ENCODE data around the gene TMEM255B.
"Not testable (repeated sequence)": the region's sequence is repeated elsewhere in the genome, so short reads cannot be mapped to it uniquely, and the experiment has no call there.

TMEM255B gene

GRCh38 chr13:113770441-113770840 lies 11.4 kb downstream of the TMEM255B start:
- DNase-seq, result no peak

DNA sequence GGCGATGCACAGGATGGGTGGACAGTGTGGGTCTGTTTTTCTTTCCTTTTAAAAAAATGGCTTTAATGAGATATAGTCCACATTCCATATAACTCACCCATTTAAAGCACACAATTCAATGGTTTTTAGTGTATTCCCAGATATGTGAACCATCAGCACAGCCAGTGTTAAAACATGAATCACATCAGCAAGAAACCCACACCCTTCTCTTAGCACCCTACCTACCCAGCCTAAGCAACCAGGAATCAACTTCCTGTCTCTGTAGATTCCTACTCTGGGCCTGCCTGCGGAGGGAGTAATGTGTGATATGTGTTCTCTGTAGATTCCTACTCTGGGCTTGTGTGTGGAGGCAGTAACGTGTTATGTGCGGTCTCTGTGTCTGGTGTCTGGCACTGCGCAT lies 11.9 kb downstream of the TMEM255B start:
- no peak for DNase-seq

GRCh38 chr13:113771709-113772331 lies 12.8 kb downstream of the TMEM255B start:
- DNase-seq, result no peak

DNA sequence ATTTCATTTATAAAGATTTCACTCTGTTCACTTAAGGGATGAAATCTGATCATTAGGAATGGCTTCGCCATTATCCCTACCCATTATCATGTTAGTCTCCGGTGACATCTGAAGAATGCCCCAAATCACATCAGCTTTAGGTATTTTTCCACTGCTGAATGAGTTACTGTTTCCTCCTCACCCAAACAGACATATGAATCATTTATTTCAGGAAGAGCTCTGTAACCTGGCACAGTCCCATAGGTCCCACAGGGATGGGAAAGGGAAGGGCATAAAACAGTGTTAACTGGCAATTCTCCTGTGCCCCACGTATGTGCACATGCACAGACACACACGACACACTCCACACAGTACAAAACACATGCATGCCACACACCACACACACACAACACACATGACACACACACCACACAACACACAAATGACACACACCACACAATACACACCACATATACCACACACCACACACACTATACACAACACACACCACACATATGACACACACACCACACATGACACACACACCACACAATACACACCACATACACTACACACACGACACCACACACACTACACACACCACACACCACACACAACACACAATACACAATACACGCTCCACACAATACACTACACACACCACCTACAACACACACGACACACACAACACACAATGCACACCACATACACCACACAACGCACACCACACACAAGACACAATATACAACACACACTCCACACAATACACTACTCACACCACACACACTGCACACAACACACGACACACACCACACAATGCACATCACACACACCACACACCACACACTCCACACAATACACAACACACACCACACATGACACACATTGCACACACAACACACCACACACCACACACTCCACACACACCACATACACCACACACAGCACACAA lies 15.4 kb downstream of the TMEM255B start:
- no peak for DNase-seq

- no peak for DNase-seq
Measured at GRCh38 chr13:113775451-113776145, 16.6 kb downstream of the TMEM255B start.

GRCh38 chr13:113776231-113777125 lies 17.5 kb downstream of the TMEM255B start:
- DNase-seq, result no peak

GRCh38 chr13:113777311-113778260 lies 18.6 kb downstream of the TMEM255B start:
- DNase-seq, result no peak

- DNase-seq, result no peak
Measured at GRCh38 chr13:113781571-113781970, 22.5 kb downstream of the TMEM255B start.

- DNase-seq, result no peak
Measured at GRCh38 chr13:113782472-113782871, 23.4 kb downstream of the TMEM255B start.

- no peak for DNase-seq
Measured at GRCh38 chr13:113783200-113783881, 24.3 kb downstream of the TMEM255B start.

DNA sequence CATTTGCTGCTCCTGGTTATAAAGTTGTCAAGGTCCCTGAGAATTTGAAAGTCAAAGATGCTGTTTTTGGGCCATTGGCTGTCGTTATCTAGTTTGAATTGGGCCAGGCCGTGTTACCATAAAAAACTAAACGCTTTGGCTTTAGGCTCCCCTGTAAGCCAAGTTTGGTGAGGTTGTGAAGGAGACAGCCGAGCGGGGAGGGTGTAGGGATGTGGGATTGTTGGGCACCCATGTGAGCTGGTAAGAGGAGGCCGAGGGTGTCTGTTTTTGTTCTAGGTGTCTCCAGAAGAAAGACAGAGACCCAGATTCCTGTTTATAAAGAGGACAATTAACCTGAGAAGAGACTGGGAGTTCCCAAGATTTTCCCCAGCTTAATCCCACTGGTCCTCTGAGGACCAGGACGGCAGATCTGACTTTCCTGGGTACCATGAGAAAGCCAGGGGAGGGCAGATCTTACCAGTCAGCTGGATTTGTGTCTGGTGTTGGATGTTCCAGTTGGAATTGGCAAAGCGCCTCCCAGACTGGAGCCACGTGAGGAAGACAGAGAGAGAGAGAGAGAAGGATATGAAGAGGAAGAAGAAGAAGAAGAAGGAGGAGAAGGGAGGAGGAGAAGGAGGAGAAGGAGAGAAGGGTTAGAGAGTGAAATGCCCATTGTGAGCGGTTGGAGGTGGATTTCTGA lies 25.1 kb downstream of the TMEM255B start:
- DNase-seq, result no peak

GRCh38 chr13:113784645-113785024 lies 25.6 kb downstream of the TMEM255B start:
- DNase-seq, result no peak

DNA sequence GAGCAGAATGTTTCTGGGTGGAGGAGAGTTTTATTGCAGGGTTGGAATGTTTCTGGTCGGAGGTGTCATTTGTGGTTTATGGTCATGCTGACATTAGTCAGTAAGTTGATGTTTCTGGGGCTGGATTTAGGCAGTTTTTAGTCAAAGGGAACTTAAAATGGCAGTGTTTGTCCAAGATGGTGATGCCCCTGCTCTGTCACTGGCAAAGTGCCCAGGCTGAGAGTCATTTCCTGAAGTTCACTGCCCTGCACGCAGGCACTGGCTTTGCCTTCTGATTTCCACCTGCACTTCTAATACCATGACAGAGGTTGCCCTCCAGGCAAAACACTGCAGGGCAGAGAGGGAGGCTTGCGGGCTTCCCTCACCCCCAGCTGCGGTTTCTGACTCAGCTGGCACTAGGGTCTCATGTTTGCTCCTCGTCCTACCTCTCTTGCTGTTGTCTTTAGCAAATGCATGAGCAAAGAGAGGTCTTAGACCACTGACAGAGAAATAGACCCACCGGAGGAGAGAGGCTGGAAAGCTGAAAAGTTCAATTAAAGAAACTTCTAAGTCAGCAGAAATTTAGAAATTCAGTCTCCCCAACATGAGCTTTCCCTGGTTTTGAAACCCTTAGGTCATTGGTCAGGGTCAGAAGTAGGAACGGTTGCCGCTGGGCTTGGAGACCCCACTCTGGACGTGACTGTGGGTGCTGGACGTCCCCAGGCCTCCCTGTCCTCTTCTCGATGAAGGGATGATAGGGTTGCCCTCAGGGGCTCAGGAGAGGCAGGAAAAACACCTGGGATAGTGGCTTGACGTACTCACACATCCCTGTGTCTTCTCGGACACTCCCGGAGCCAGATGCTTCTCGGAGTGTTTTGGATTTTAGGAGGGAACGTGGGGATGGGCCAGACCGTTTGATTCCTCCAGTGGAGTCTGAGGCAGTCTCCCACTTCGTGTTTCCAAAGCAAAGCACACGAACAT lies 26.3 kb downstream of the TMEM255B start:
- no peak for DNase-seq

- no peak for DNase-seq
Measured at GRCh38 chr13:113786262-113786841, 27.3 kb downstream of the TMEM255B start.

- no peak for DNase-seq
Measured at GRCh38 chr13:113787694-113788093, 28.7 kb downstream of the TMEM255B start.

DNA sequence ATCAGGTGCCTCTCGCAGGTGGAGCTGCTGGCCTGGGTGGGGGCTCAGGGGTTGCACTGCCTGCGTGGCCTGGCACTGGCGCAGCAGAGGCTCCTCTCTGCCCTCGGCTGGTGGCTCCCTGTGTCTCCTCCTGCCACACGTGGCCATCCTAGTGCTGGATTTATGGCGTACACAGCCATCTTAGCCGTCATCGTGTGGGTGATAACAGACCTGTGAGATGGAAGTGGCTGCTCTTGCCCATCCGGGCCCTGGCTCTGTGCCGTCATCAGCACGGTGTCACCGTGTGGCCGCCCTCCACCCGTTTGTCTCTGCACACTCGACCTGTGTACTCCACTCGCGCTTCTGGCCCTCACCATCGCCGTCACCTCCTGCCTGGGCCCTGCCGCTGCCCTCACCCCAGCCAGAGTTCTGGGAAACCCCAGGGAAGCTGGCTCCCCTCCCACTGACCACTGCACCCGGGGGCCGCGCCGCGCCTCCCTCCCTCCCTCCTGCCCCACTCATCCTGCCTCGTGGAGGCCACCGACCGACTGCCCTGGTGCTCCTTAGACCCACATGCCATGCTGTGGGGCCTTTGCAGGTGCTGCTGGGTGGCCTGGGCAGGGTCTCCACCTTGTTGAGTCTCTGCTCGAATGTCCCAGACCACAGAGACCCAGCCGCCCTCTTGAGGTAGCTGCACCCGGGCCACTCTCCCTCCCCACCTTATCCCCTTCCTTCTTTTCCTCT lies 29.5 kb downstream of the TMEM255B start:
- no peak for DNase-seq

- DNase-seq, result no peak
Measured at GRCh38 chr13:113789167-113789566, 30.1 kb downstream of the TMEM255B start.

DNA sequence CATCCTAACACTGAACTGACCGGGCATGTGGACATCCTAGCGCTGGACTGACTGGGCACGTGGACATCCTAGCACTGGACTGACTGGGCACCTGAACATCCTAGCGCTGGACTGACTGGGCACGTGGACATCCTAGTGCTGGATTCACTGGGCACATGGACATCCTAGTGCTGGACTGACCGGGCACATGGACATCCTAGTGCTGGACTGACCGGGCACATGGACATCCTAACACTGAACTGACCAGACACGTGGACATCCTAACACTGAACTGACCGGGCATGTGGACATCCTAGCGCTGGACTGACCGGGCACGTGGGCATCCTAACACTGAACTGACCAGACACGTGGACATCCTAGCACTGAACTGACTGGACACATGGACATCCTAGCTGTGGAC lies 30.9 kb downstream of the TMEM255B start:
- DNase-seq, result not testable (repeated sequence)
